H9 (cell line): Measurements from ENCODE around the gene ADARB2. TPM values are rescaled to one million over a fixed set of nuclear protein-coding genes. Genes with fewer than 3 reads are reported as not detected.
A peak's percentile ranks its signal among the peaks of the same experiment; 100 is the strongest.

Experiments used
- DNase-seq: peaks from one replicate; pipeline ENCODE4 v3.0.0-alpha.2; 2017
- H2AFZ ChIP-seq: one replicate; pipeline ENCODE4 v1.6.1; 2013; ENCODE audit warnings: mild to moderate bottlenecking, low read length, control low read depth, moderate library complexity
- H2AK5ac ChIP-seq: 2 replicates; pipeline ENCODE4 v1.6.1; 2013; ENCODE audit warnings: low read length, control low read depth, mixed read lengths; ENCODE audit not compliant: insufficient read length
- H2BK120ac ChIP-seq: one replicate; pipeline ENCODE4 v1.6.1; 2013; ENCODE audit warnings: low read depth, mild to moderate bottlenecking, low read length, control low read depth, inconsistent platforms; ENCODE audit not compliant: poor library complexity, severe bottlenecking
- H2BK12ac ChIP-seq: 2 replicates; pipeline ENCODE4 v1.6.1; 2013; ENCODE audit warnings: low read length, control low read depth, mixed read lengths, low read depth; ENCODE audit not compliant: insufficient read length
- H2BK15ac ChIP-seq: 2 replicates; pipeline ENCODE4 v1.6.1; 2013; ENCODE audit warnings: low read depth, low read length, control low read depth
- H2BK20ac ChIP-seq: one replicate; pipeline ENCODE4 v1.6.1; 2013; ENCODE audit warnings: low read depth, mild to moderate bottlenecking, low read length, control low read depth, inconsistent platforms; ENCODE audit not compliant: poor library complexity, severe bottlenecking
- H2BK5ac ChIP-seq: 2 replicates; pipeline ENCODE4 v1.6.1; 2013; ENCODE audit warnings: low read length, control low read depth, mixed read lengths; ENCODE audit not compliant: insufficient read length
- H3K14ac ChIP-seq: 2 replicates; pipeline ENCODE4 v1.6.1; 2013; ENCODE audit warnings: low read length, control low read depth; ENCODE audit not compliant: insufficient read depth
- H3K18ac ChIP-seq: 2 replicates; pipeline ENCODE4 v1.6.1; 2013; ENCODE audit warnings: low read depth, mild to moderate bottlenecking, mixed read lengths, low read length, control low read depth; ENCODE audit not compliant: insufficient read length
- H3K23ac ChIP-seq: 2 replicates; pipeline ENCODE4 v1.6.1; 2013; ENCODE audit warnings: low read length, control low read depth, mixed read lengths, low read depth; ENCODE audit not compliant: insufficient read length
- H3K23me2 ChIP-seq: 2 replicates; pipeline ENCODE4 v1.6.1; 2013; ENCODE audit warnings: low read depth, mild to moderate bottlenecking, mixed read lengths, low read length, control low read depth; ENCODE audit not compliant: insufficient read length, poor library complexity, severe bottlenecking
- H3K27ac ChIP-seq: 2 replicates; pipeline ENCODE4 v1.5.1; 2013; ENCODE audit warnings: low read length, control low read depth, mixed read lengths, low read depth; ENCODE audit not compliant: insufficient read length
- H3K27me3 ChIP-seq: 2 replicates; pipeline ENCODE4 v1.6.1; 2013; ENCODE audit warnings: low read length, control low read depth, inconsistent platforms; ENCODE audit not compliant: insufficient read depth
- H3K4ac ChIP-seq: 2 replicates; pipeline ENCODE4 v1.6.1; 2013; ENCODE audit warnings: low read depth, mild to moderate bottlenecking, control low read depth, inconsistent platforms, low read length, moderate library complexity
- H3K4me1 ChIP-seq: 2 replicates; pipeline ENCODE4 v1.6.1; 2013; ENCODE audit warnings: low read length, control low read depth, inconsistent platforms; ENCODE audit not compliant: insufficient read depth
- H3K4me2 ChIP-seq: 2 replicates; pipeline ENCODE4 v1.6.1; 2013; ENCODE audit warnings: low read length, control low read depth, mixed read lengths; ENCODE audit not compliant: insufficient read length, insufficient read depth
- H3K56ac ChIP-seq: 2 replicates; pipeline ENCODE4 v1.6.1; 2013; ENCODE audit warnings: low read depth, mild to moderate bottlenecking, mixed read lengths, low read length, control low read depth; ENCODE audit not compliant: insufficient read length
- H3K79me1 ChIP-seq: 2 replicates; pipeline ENCODE4 v1.6.1; 2013; ENCODE audit warnings: low read depth, mild to moderate bottlenecking, moderate library complexity, low read length, control low read depth, inconsistent platforms; ENCODE audit not compliant: insufficient read depth, poor library complexity, severe bottlenecking
- H3K79me2 ChIP-seq: 2 replicates; pipeline ENCODE4 v1.6.1; 2013; ENCODE audit warnings: low read length, control low read depth, inconsistent platforms; ENCODE audit not compliant: insufficient read depth
- H3K9ac ChIP-seq: 2 replicates; pipeline ENCODE4 v1.6.1; 2013; ENCODE audit warnings: low read length, control low read depth, mixed read lengths; ENCODE audit not compliant: insufficient read length; ENCODE audit errors: extremely low read depth
- H3K9me3 ChIP-seq: one replicate; pipeline ENCODE4 v1.6.1; 2013; ENCODE audit warnings: low read depth, low read length, inconsistent platforms; ENCODE audit not compliant: control insufficient read depth
- H3T11ph ChIP-seq: one replicate; pipeline ENCODE4 v1.6.1; 2013; ENCODE audit warnings: mild to moderate bottlenecking, low read length, control low read depth, inconsistent platforms
- H4K20me1 ChIP-seq: one replicate; pipeline ENCODE4 v1.6.1; 2013; ENCODE audit not compliant: control insufficient read depth, insufficient read length, insufficient read depth
- H4K5ac ChIP-seq: 2 replicates; pipeline ENCODE4 v1.6.1; 2013; ENCODE audit warnings: low read depth, mild to moderate bottlenecking, mixed read lengths, low read length, control low read depth; ENCODE audit not compliant: insufficient read length
- H4K8ac ChIP-seq: replicated peaks from 2 replicates; pipeline ENCODE4 v1.6.1; 2013; ENCODE audit warnings: low read length, control low read depth, mixed read lengths, low read depth; ENCODE audit not compliant: insufficient read length
- H4K91ac ChIP-seq: 2 replicates; pipeline ENCODE4 v1.6.1; 2013; ENCODE audit warnings: low read depth, mild to moderate bottlenecking, moderate library complexity, mixed read lengths, low read length, control low read depth; ENCODE audit not compliant: insufficient read length
- H3K27ac Mint-ChIP-seq, 3 experiments: 2 replicates in 2 of 3; 3 replicates in 1 of 3; pipeline ENCODE4 v1.8.0; 2020 to 2021; ENCODE audit warnings: mixed read lengths in 3 of 3, mild to moderate bottlenecking in 1 of 3, moderate library complexity in 1 of 3
- H3K27me3 Mint-ChIP-seq: 2 replicates; pipeline ENCODE4 v1.8.0; 2021; ENCODE audit warnings: low read depth, mild to moderate bottlenecking, moderate library complexity, mixed read lengths
- H3K36me3 Mint-ChIP-seq, 3 experiments: 2 replicates in 2 of 3; 3 replicates in 1 of 3; pipeline ENCODE4 v1.8.0; 2020 to 2021; ENCODE audit warnings: low read depth in 3 of 3, mixed read lengths in 3 of 3; ENCODE audit not compliant: insufficient read depth in 1 of 3
- H3K4me1 Mint-ChIP-seq, 2 experiments: 2 replicates each; pipeline ENCODE4 v1.8.0; 2020; ENCODE audit warnings: mixed read lengths in 2 of 2
- H3K4me3 Mint-ChIP-seq, 2 experiments: 2 replicates in 1 of 2; 3 replicates in 1 of 2; pipeline ENCODE4 v1.8.0; 2020 to 2021; ENCODE audit warnings: mild to moderate bottlenecking in 2 of 2, mixed read lengths in 2 of 2, moderate library complexity in 1 of 2
- H3K9me3 Mint-ChIP-seq, 2 experiments: 2 replicates in 1 of 2; 3 replicates in 1 of 2; pipeline ENCODE4 v1.8.0; 2020; ENCODE audit warnings: mild to moderate bottlenecking in 2 of 2, mixed read lengths in 2 of 2, moderate library complexity in 1 of 2
- CTCF ChIP-seq: fragments of 200-600 bp; sonication (generic); conservative IDR thresholded peaks from 3 replicates; pipeline ENCODE4 v1.8.0; 2021; ENCODE audit warnings: antibody characterized with exemption, mild to moderate bottlenecking
- WGBS: extraction: QIAGEN DNeasy Blood & Tissue Kit; methylation state at CpG from one replicate; pipeline ENCODE4 v1.1.7; 2013; ENCODE audit warnings: missing lambda C conversion rate, low lambda C conversion rate, mixed read lengths; ENCODE audit not compliant: insufficient read length; ENCODE audit errors: extremely low coverage; 5-methylcytosine and 5-hydroxymethylcytosine counted together
- total RNA-seq: library from RNA; stranded (reverse); gene quantifications from 2 replicates; pipeline ENCODE4 v1.2.1, GENCODE V29; 2021

Gene ADARB2
- total RNA-seq, 1 experiment from 2014 or later = 0.87 TPM

- no CpG with 5 or more reads among the region's 9 CpGs for WGBS
- peak; percentile 14 for DNase-seq
- Mint-ChIP-seq H3K4me1 (no peaks in the 10 kb centered on the region), H3K27ac (no peak overlapping the region), H3K4me3 (no peak overlapping the region), H3K27me3 (no peaks in the 10 kb centered on the region), H3K9me3 (no peaks in the 10 kb centered on the region; a peak in 2 of 5 replicates), H3K36me3 (peaks cover 0 to 2% (median 0%) of the 10 kb centered on the region in 3 experiments; a peak in 1 of 7 replicates)
- Histone ChIP-seq H3K23me2 (no peaks in the 10 kb centered on the region), H2AFZ (no peak overlapping the region), H4K5ac (no peak overlapping the region), H3K9me3 (no peaks in the 10 kb centered on the region), H3T11ph (no peak overlapping the region), H3K23ac (no peak overlapping the region), H2BK5ac (no peak overlapping the region), H2BK15ac (no peak overlapping the region), H3K79me1 (no peaks in the 10 kb centered on the region), H3K27ac (no peak overlapping the region), H2BK120ac (no peak overlapping the region), H4K8ac (no peak overlapping the region), H2BK12ac (no peak overlapping the region), H3K79me2 (no peaks in the 10 kb centered on the region), H4K91ac (no peak overlapping the region), H3K4me2 (no peak overlapping the region), H4K20me1 (no peaks in the 10 kb centered on the region), H2BK20ac (no peak overlapping the region), H3K4me1 (no peaks in the 10 kb centered on the region), H3K18ac (no peak overlapping the region), H3K56ac (no peak overlapping the region), H3K4ac (no peak overlapping the region), H3K9ac (no peak overlapping the region), H3K27me3 (no peaks in the 10 kb centered on the region), H3K14ac (no peak overlapping the region), H2AK5ac (no peak overlapping the region)
- TF ChIP-seq CTCF = no peak
These were observed 519.7 kb downstream of the ADARB2 start for GRCh38 chr10:1217661-1218060.
